Upper lobe of left lung (tissue), 4 donors: ENCODE results near the gene KDSR.

ENCODE experiments used
- POLR2A ChIP-seq, 4 donors: fragments of 450-650 bp; IDR thresholded peaks; one replicate each; pipeline ENCODE4 v1.5.1; 2016 to 2017; ENCODE audit warnings: antibody characterized with exemption in 4 of 4, mild to moderate bottlenecking in 2 of 4
- POLR2AphosphoS5 ChIP-seq, 2 donors: sonication (generic); formaldehyde crosslinking; IDR thresholded peaks; one replicate each; pipeline ENCODE4 v1.5.1; 2017; ENCODE audit warnings: antibody characterized with exemption in 2 of 2
- TF ChIP-seq, protein P1 (sequence below), 6 experiments: fragments of 450-650 bp in 4 of 6; fragments of 200-600 bp in 2 of 6; sonication (generic) in 2 of 6; IDR thresholded peaks; one replicate each; pipeline ENCODE4 v1.5.1; 2016 to 2019; ENCODE audit warnings: antibody characterized with exemption in 6 of 6

DNA sequence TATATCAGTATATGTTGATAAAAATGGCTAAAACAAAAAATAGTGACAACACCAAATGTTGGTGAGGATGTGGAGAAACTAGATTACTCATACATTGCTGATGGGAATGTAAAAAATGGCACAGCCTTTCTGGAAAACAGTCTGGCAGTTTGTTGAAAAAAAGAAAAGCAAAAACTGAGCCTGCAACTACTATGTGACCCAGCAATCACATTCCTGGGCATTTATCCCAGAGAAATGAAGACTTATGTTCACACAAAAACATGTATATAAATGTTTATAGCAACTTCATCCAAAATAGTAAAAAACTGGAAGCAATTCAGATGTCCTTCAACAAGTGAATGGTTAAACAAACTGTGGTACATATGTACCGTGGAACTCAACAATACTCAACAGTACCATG lies 7.5 kb upstream of the KDSR start:
- TF ChIP-seq, protein P1, sequence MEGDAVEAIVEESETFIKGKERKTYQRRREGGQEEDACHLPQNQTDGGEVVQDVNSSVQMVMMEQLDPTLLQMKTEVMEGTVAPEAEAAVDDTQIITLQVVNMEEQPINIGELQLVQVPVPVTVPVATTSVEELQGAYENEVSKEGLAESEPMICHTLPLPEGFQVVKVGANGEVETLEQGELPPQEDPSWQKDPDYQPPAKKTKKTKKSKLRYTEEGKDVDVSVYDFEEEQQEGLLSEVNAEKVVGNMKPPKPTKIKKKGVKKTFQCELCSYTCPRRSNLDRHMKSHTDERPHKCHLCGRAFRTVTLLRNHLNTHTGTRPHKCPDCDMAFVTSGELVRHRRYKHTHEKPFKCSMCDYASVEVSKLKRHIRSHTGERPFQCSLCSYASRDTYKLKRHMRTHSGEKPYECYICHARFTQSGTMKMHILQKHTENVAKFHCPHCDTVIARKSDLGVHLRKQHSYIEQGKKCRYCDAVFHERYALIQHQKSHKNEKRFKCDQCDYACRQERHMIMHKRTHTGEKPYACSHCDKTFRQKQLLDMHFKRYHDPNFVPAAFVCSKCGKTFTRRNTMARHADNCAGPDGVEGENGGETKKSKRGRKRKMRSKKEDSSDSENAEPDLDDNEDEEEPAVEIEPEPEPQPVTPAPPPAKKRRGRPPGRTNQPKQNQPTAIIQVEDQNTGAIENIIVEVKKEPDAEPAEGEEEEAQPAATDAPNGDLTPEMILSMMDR (IDR thresholded peaks at IDR 0.05), result no peak
- TF ChIP-seq POLR2A (IDR thresholded peaks at IDR 0.05) (no peak), POLR2AphosphoS5 (IDR thresholded peaks at IDR 0.05) (no peak)
